Measurements from ENCODE around the gene PDRG1.

DNA sequence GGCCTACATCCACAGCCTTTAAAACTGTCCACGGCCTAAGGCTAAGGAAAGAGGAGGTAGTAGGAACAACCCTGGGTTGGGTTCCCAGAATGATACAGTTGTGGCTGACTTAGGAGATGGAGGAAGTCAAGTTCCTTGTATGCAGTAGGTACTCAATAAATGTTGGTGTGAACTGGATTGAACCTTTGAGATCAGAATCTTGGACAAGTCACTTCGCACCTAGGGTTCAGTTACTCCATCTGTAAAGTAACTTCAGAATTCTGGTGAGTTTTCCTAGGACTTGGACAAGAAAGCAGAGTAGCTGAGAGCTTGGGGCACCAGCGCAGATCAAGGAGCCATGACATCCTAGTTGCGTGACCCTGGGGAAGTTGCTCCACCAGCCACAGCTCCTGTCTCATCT is 25.2 kb upstream of the PDRG1 start:
- TF ChIP-seq, protein P1, sequence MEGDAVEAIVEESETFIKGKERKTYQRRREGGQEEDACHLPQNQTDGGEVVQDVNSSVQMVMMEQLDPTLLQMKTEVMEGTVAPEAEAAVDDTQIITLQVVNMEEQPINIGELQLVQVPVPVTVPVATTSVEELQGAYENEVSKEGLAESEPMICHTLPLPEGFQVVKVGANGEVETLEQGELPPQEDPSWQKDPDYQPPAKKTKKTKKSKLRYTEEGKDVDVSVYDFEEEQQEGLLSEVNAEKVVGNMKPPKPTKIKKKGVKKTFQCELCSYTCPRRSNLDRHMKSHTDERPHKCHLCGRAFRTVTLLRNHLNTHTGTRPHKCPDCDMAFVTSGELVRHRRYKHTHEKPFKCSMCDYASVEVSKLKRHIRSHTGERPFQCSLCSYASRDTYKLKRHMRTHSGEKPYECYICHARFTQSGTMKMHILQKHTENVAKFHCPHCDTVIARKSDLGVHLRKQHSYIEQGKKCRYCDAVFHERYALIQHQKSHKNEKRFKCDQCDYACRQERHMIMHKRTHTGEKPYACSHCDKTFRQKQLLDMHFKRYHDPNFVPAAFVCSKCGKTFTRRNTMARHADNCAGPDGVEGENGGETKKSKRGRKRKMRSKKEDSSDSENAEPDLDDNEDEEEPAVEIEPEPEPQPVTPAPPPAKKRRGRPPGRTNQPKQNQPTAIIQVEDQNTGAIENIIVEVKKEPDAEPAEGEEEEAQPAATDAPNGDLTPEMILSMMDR (IDR thresholded peaks at IDR 0.05; ENCODE audit: insufficient read depth, low read depth, low read length), result no peak
- no peak for TF ChIP-seq EZH2 (IDR thresholded peaks at IDR 0.05; ENCODE audit: insufficient read depth, low read length)

Data from astrocyte (in vitro differentiated cells and primary cell).